Fibroblast of lung (primary cell): ENCODE results near the gene PPP1R3C. TPM values are rescaled to one million over a fixed set of nuclear protein-coding genes. Genes with fewer than 3 reads are reported as not detected.

Source experiments
- DNase-seq, 2 donors: peaks; one replicate each; pipeline versions ENCODE4 v3.0.0 to v3.0.0-alpha.2; 2010; ENCODE audit warnings: low read depth in 2 of 2
- H2AFZ ChIP-seq: 2 replicates; pipeline ENCODE4 v1.5.1; 2012; ENCODE audit warnings: low read length, control low read depth, inconsistent platforms
- H3K27ac ChIP-seq: 2 replicates; pipeline ENCODE4 v1.5.1; 2011; ENCODE audit warnings: low read length, control low read depth; ENCODE audit not compliant: insufficient read depth
- H3K27me3 ChIP-seq: 2 replicates; pipeline ENCODE4 v1.5.1; 2011; ENCODE audit warnings: mild to moderate bottlenecking, low read length; ENCODE audit not compliant: control insufficient read depth, insufficient read depth
- H3K36me3 ChIP-seq: 2 replicates; pipeline ENCODE4 v1.5.1; 2011; ENCODE audit warnings: low read length; ENCODE audit not compliant: control insufficient read depth, insufficient read depth
- H3K4me1 ChIP-seq: 2 replicates; pipeline ENCODE4 v1.5.1; 2011; ENCODE audit warnings: low read length; ENCODE audit not compliant: control insufficient read depth, insufficient read depth; ENCODE audit errors: extremely low read depth
- H3K4me2 ChIP-seq: 2 replicates; pipeline ENCODE4 v1.5.1; 2011; ENCODE audit warnings: low read length, control low read depth; ENCODE audit not compliant: insufficient read depth; ENCODE audit errors: extremely low read depth
- H3K4me3 ChIP-seq, 4 experiments: fragments of 200-600 bp in 1 of 4; sonication (generic) in 1 of 4; replicated peaks in 1 of 4; 2 replicates each; pipeline ENCODE4 v1.5.1; 2011 to 2016; ENCODE audit warnings: low read length in 4 of 4, low read depth in 3 of 4, mild to moderate bottlenecking in 3 of 4, control low read depth in 2 of 4, inconsistent platforms in 1 of 4, mixed read lengths in 1 of 4; ENCODE audit not compliant: insufficient read depth in 1 of 4; ENCODE audit errors: control extremely low read depth in 1 of 4
- H3K79me2 ChIP-seq: 2 replicates; pipeline ENCODE4 v1.5.1; 2012; ENCODE audit warnings: mild to moderate bottlenecking, low read length, inconsistent platforms; ENCODE audit not compliant: control insufficient read depth, insufficient read depth
- H3K9ac ChIP-seq: 2 replicates; pipeline ENCODE4 v1.5.1; 2011; ENCODE audit warnings: mild to moderate bottlenecking, low read length, control low read depth; ENCODE audit not compliant: insufficient read depth
- H3K9me3 ChIP-seq: 2 replicates; pipeline ENCODE4 v1.5.1; 2012; ENCODE audit warnings: low read depth, low read length; ENCODE audit not compliant: control insufficient read depth, insufficient read depth
- H4K20me1 ChIP-seq: 2 replicates; pipeline ENCODE4 v1.5.1; 2011; ENCODE audit warnings: low read length; ENCODE audit not compliant: control insufficient read depth, insufficient read depth; ENCODE audit errors: extremely low read depth
- CTCF ChIP-seq, 2 donors: IDR thresholded peaks in 1 of 2; conservative IDR thresholded peaks in 1 of 2; 1 replicate in 1 of 2; 2 replicates in 1 of 2; pipeline ENCODE4 v1.5.1; 2011 to 2012; ENCODE audit warnings: low read length in 2 of 2, control low read depth in 1 of 2, inconsistent platforms in 1 of 2, low read depth in 1 of 2, mild to moderate bottlenecking in 1 of 2
- EZH2 ChIP-seq: IDR thresholded peaks from 2 replicates; pipeline ENCODE4 v1.5.1; 2012; ENCODE audit warnings: low read length, control low read depth, mild to moderate bottlenecking; ENCODE audit errors: missing control alignments
- polyA plus RNA-seq, 2 donors: library from polyadenylated mRNA; depleted of rRNA in 1 of 2; stranded (reverse) in 1 of 2; unstranded in 1 of 2; fragments of >200 nt; gene quantifications; 2 replicates each; pipeline ENCODE4 v1.2.1, GENCODE V29; 2011 to 2012; ENCODE audit warnings: missing spikeins in 1 of 2
- total RNA-seq: library from RNA; depleted of rRNA; stranded (reverse); fragments of >200 nt; gene quantifications from 2 replicates; pipeline ENCODE4 v1.2.1, GENCODE V29; 2014

PPP1R3C gene
- total and polyA plus RNA-seq, 2 donors (not counting 1 experiment from before 2014, with no cell fraction given) = 67.8 to 125 TPM

DNA sequence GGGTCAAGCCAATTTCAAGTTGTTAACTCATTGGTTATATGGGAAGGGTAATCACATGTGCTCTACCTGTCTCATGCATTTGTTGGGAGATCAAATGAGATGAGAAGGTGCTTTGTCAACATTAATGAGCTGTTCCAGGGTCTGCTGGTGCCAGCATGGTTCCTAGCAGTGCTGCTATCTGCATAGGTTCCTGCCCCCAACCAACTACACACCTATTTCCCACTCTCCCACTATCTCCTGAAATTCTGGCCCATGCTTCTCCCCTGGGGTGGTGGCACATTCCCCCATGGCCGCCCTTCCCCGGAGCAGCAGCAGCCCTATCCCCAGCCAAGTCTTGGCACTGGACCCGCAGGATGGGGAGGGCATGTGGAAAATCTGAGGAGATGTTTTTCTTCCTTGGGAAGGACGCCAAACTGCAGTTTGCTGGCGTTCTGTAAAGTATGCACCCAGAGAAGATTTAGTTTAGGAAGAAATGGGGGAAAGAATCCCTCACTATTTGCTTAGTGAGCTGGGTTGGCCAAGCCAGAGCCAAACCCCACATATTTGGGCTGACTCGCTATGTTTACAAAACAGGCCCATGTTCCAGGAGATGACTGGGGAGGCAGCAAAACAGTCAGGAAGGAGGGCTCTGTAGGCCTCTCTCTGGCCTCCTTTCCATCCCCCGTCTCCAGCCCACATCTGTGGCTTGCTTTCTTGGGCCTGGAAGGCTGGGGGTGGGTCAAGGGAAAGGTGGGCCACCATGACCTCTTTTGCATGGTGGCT is 42.5 kb downstream of the PPP1R3C start:
- peak; percentile 96 to 97 for DNase-seq
- H3K4me3 ChIP-seq = no peak overlapping the region
- H3K9ac ChIP-seq = no peak overlapping the region
- no peaks in the 10 kb centered on the region for H3K36me3 ChIP-seq
- no peak overlapping the region for H2AFZ ChIP-seq
- peak overlapping the region; percentile 7 for H3K4me2 ChIP-seq
- peaks cover 47% of the 10 kb centered on the region for H3K4me1 ChIP-seq
- H3K27me3 ChIP-seq = no peaks in the 10 kb centered on the region
- TF ChIP-seq CTCF (conservative IDR thresholded peaks at IDR 0.05 in 1 of 2, IDR thresholded peaks at IDR 0.05 in 1 of 2; ENCODE audit: low read depth in 1 of 2, low read length in 2 of 2) (no peak), EZH2 (no peak)
- peak overlapping the region; percentile 86 for H3K27ac ChIP-seq
- no peaks in the 10 kb centered on the region for H4K20me1 ChIP-seq
- no peaks in the 10 kb centered on the region for H3K79me2 ChIP-seq
- no peaks in the 10 kb centered on the region for H3K9me3 ChIP-seq

- Histone ChIP-seq H3K9me3 (no peaks in the 10 kb centered on the region), H2AFZ (no peak overlapping the region), H3K36me3 (no peaks in the 10 kb centered on the region), H4K20me1 (no peaks in the 10 kb centered on the region), H3K27ac (peak overlapping the region; percentile 86), H3K4me2 (peak overlapping the region; percentile 9), H3K4me3 (no peak overlapping the region), H3K27me3 (no peaks in the 10 kb centered on the region), H3K9ac (no peak overlapping the region), H3K79me2 (no peaks in the 10 kb centered on the region), H3K4me1 (peaks cover 47% of the 10 kb centered on the region)
- no peak for DNase-seq
- TF ChIP-seq EZH2 (no peak), CTCF (conservative IDR thresholded peaks at IDR 0.05 in 1 of 2, IDR thresholded peaks at IDR 0.05 in 1 of 2; ENCODE audit: low read depth in 1 of 2, low read length in 2 of 2) (no peak)
These were observed 43.2 kb downstream of the PPP1R3C start for GRCh38 chr10:91589658-91590035.

DNA sequence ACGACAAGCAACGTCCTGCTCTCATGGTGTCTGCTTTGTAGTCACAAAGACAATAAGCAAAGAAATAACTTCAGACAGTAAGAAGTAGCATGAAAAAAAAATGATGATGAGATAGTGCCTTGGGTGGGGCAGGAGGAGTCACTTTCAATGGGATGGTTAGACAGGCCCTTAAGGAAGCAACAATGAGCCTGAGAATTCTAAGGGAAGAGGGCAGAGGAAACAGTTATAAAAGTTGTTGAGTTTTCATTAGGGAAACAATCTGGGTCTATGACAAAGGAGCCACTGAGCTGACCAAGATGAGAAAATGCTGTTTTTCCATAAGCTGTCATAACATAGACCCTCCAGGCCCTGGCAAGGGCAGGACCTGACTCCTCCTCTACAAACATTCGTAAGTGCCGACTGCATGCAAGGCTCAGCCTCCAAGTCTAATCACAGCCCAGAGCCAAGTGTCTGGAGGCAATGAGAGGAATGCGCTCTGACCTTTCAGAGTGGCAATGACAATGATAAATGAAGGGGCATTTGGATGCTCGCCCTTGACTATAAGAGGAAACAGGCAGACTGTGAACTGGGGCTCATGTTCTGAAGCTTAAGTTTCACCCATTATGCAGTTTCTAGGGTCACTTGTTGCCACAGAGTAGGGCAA is 43.7 kb downstream of the PPP1R3C start:
- Histone ChIP-seq H3K4me1 (peaks cover 47% of the 10 kb centered on the region), H3K27ac (peak overlapping the region; percentile 22), H3K36me3 (no peaks in the 10 kb centered on the region), H3K9ac (no peak overlapping the region), H3K9me3 (no peaks in the 10 kb centered on the region), H4K20me1 (no peaks in the 10 kb centered on the region), H3K4me3 (no peak overlapping the region), H3K4me2 (peak overlapping the region; percentile 59), H2AFZ (no peak overlapping the region), H3K27me3 (no peaks in the 10 kb centered on the region), H3K79me2 (no peaks in the 10 kb centered on the region)
- TF ChIP-seq EZH2 = no peak
- TF ChIP-seq CTCF (conservative IDR thresholded peaks at IDR 0.05 in 1 of 2, IDR thresholded peaks at IDR 0.05 in 1 of 2; ENCODE audit: low read depth in 1 of 2, low read length in 2 of 2) = no peak
- DNase-seq = peak; percentile 92 to 93
